ENCODE results near the gene KRTAP3-2. TPM values are rescaled to one million over a fixed set of nuclear protein-coding genes. Genes with fewer than 3 reads are reported as not detected.
A peak's percentile ranks its signal among the peaks of the same experiment; 100 is the strongest.

KRTAP3-2 gene
- total RNA-seq, 2 donors from 2014 or later: not detected

DNA sequence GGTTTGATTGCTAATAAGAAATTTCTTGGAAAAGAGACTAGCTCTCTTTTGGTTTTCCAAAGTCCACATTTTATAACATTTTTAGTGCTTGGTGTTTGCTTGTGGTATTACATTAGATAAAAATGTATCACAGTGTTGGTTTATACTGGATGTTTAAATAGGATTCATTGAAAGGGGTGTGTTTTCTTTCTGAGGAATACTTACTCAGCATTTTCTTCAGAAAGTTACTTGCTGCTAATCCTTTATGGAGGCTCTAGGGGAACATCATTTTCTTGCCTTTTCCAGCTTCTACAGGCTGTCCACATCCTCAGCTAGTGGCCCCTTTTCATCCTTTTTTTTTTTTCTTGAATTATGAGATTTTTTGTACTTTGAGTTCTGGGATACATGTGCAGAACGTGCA is 32.1 kb downstream of the KRTAP3-2 start:
- H3K27ac Mint-ChIP-seq: no peak overlapping the region
- no peaks in the 10 kb centered on the region for H3K4me1 ChIP-seq (ENCODE audit: control insufficient read depth, insufficient read depth, low read length)
- H3K27me3 Mint-ChIP-seq (ENCODE audit: insufficient read depth): peaks cover 6% of the 10 kb centered on the region
- no peak overlapping the region for H3K9ac ChIP-seq (ENCODE audit: extremely low read depth, low read length, poor library complexity, severe bottlenecking)
- H3K9me3 ChIP-seq (ENCODE audit: control insufficient read depth, low read length): no peaks in the 10 kb centered on the region
- H3K27me3 ChIP-seq (ENCODE audit: control insufficient read depth, insufficient read depth, low read length, poor library complexity, severe bottlenecking): no peaks in the 10 kb centered on the region
- no peaks in the 10 kb centered on the region for H3K36me3 ChIP-seq (ENCODE audit: control insufficient read depth, insufficient read depth, low read length)
- no peaks in the 10 kb centered on the region for H3K4me1 Mint-ChIP-seq
- no peak overlapping the region for H3K4me3 ChIP-seq (ENCODE audit: low read length)
- no CpG with 5 or more reads among the region's 1 CpG for whole genome bisulfite sequencing, 2 experiments (ENCODE audit: insufficient coverage in 1 of 2, insufficient read length in 1 of 2)
- TF ChIP-seq, protein P1, sequence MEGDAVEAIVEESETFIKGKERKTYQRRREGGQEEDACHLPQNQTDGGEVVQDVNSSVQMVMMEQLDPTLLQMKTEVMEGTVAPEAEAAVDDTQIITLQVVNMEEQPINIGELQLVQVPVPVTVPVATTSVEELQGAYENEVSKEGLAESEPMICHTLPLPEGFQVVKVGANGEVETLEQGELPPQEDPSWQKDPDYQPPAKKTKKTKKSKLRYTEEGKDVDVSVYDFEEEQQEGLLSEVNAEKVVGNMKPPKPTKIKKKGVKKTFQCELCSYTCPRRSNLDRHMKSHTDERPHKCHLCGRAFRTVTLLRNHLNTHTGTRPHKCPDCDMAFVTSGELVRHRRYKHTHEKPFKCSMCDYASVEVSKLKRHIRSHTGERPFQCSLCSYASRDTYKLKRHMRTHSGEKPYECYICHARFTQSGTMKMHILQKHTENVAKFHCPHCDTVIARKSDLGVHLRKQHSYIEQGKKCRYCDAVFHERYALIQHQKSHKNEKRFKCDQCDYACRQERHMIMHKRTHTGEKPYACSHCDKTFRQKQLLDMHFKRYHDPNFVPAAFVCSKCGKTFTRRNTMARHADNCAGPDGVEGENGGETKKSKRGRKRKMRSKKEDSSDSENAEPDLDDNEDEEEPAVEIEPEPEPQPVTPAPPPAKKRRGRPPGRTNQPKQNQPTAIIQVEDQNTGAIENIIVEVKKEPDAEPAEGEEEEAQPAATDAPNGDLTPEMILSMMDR (conservative IDR thresholded peaks at IDR 0.05): no peak
- H3K9me3 Mint-ChIP-seq: peaks cover 6% of the 10 kb centered on the region
- DNase-seq: no peak
- no peaks in the 10 kb centered on the region for H3K36me3 Mint-ChIP-seq (ENCODE audit: low read depth)
- H3K4me3 Mint-ChIP-seq: no peak overlapping the region
- H3K27ac ChIP-seq (ENCODE audit: low read depth, low read length): no peak overlapping the region

DNA sequence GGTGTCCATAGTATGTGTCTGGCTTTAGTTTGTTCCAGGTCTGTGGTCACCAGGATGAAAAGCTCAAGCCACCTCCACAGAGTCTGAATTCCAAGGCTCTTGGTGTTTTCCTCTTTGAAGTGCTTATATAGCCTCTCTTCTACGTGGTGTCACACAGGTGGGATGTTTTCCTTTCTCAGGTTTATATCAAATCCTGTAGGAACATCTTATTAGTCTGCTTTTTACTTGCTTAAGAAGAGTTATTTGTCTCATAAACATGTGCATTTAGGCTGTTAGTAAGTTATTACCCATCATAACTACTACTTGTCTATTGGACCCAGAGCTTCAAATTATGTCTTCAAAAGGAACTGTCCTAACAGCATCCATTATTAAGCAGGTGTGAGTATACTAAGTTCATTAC is 32.9 kb downstream of the KRTAP3-2 start, which contains the start of gene KRT39:
Gene KRT39 (minus strand): TSS at position 101 of the 400 bp plus-strand sequence. CDS start 92 bp downstream, at position 9.
- TF ChIP-seq, protein P1 (conservative IDR thresholded peaks at IDR 0.05): no peak
- no peak within 1 kb of the TSS for H3K27ac Mint-ChIP-seq
- no peaks in the 10 kb centered on the region for H3K4me1 Mint-ChIP-seq
- Histone ChIP-seq H3K27ac (ENCODE audit: low read depth, low read length) (no peak within 1 kb of the TSS), H3K4me1 (ENCODE audit: control insufficient read depth, insufficient read depth, low read length) (no peaks in the 10 kb centered on the region), H3K9ac (ENCODE audit: extremely low read depth, low read length, poor library complexity, severe bottlenecking) (no peak within 1 kb of the TSS), H3K4me3 (ENCODE audit: low read length) (no peak within 1 kb of the TSS), H3K36me3 (ENCODE audit: control insufficient read depth, insufficient read depth, low read length) (no peaks in the 10 kb centered on the region), H3K9me3 (ENCODE audit: control insufficient read depth, low read length) (no peaks in the 10 kb centered on the region), H3K27me3 (ENCODE audit: control insufficient read depth, insufficient read depth, low read length, poor library complexity, severe bottlenecking) (no peaks in the 10 kb centered on the region)
- H3K36me3 Mint-ChIP-seq (ENCODE audit: low read depth): no peaks in the 10 kb centered on the region
- H3K4me3 Mint-ChIP-seq: no peak within 1 kb of the TSS
- H3K9me3 Mint-ChIP-seq: peaks cover 6% of the 10 kb centered on the region
- WGBS, 2 experiments (ENCODE audit: insufficient coverage in 1 of 2, insufficient read length in 1 of 2): 40% methylated on average over 1 of the region's 1 CpG; no CpG with 5 or more reads in 1 of the 2 experiments
- DNase-seq: no peak
- peaks cover 4% of the 10 kb centered on the region for H3K27me3 Mint-ChIP-seq (ENCODE audit: insufficient read depth)

DNA sequence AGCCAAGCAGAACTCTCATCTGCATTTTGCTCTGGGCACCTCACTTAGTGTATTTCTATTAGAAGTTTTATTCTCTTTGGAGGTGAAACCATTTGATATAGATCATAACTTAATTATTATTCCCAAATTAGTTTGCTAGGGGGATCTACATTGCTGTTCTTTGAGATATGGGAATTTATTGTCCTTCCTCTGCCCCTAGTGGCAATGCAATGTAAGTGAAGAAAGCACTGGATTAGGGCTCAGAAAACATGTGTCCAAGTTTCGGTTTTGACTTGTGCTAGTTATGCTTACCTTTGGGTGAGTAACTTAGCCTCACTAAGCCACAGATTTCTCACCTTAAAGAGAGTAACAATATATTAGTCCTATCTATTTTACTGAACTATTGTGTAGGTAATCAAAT is 35.9 kb downstream of the KRTAP3-2 start:
- peaks cover 3% of the 10 kb centered on the region for H3K27me3 Mint-ChIP-seq (ENCODE audit: insufficient read depth)
- WGBS, 2 experiments (ENCODE audit: insufficient coverage in 1 of 2, insufficient read length in 1 of 2): 71 to 100% methylated on average over 1 of the region's 1 CpG
- no peak for DNase-seq

More for the DNA sequence above, 35.9 kb downstream of the KRTAP3-2 start:
- no peaks in the 10 kb centered on the region for H3K4me1 ChIP-seq (ENCODE audit: control insufficient read depth, insufficient read depth, low read length)
- Mint-ChIP-seq H3K27ac (no peak overlapping the region), H3K9me3 (peaks cover 1% of the 10 kb centered on the region), H3K4me1 (peaks cover 5% of the 10 kb centered on the region), H3K36me3 (ENCODE audit: low read depth) (no peaks in the 10 kb centered on the region), H3K4me3 (no peak overlapping the region)
- no peak overlapping the region for H3K27ac ChIP-seq (ENCODE audit: low read depth, low read length)
- TF ChIP-seq, protein P1 (conservative IDR thresholded peaks at IDR 0.05): peak; percentile 82
- no peak overlapping the region for H3K9ac ChIP-seq (ENCODE audit: extremely low read depth, low read length, poor library complexity, severe bottlenecking)
- H3K36me3 ChIP-seq (ENCODE audit: control insufficient read depth, insufficient read depth, low read length): no peaks in the 10 kb centered on the region
- no peak overlapping the region for H3K4me3 ChIP-seq (ENCODE audit: low read length)
- H3K9me3 ChIP-seq (ENCODE audit: control insufficient read depth, low read length): no peaks in the 10 kb centered on the region
- no peaks in the 10 kb centered on the region for H3K27me3 ChIP-seq (ENCODE audit: control insufficient read depth, insufficient read depth, low read length, poor library complexity, severe bottlenecking)

Measured in endodermal cell (in vitro differentiated cells).